Stimulated activated CD8-positive, alpha-beta memory T cell treated with anti-CD3 and anti-CD28 coated beads, Interleukin-4, amount 100 ng/mL, for 4 hours (primary cell): ENCODE results near the gene STRIP2.
"Not testable (repeated sequence)": the region's sequence is repeated elsewhere in the genome, so short reads cannot be mapped to it uniquely, and the experiment has no call there.

Experiments
- DNase-seq, 2 donors: peaks; one replicate each; pipeline ENCODE4 v3.0.0-alpha.2; 2020; ENCODE audit warnings: low read depth in 2 of 2, low spot score in 1 of 2

Gene STRIP2

GRCh38 chr7:129433847-129434674, at the start of gene STRIP2:
Gene STRIP2, plus strand, starts transcription at chr7:129434432. Its CDS starts 41 bp downstream, at chr7:129434473.
- DNase-seq: peak; percentile 81

GRCh38 chr7:129385116-129385515, 49.1 kb upstream of the STRIP2 start:
- DNase-seq: no peak

- DNase-seq: no peak
Measured at GRCh38 chr7:129385598-129385997, 48.6 kb upstream of the STRIP2 start.

- no peak for DNase-seq
Measured at GRCh38 chr7:129386506-129386905, 47.7 kb upstream of the STRIP2 start.

- DNase-seq: no peak
Measured at GRCh38 chr7:129387537-129387936, 46.7 kb upstream of the STRIP2 start.

- no peak for DNase-seq
Measured at GRCh38 chr7:129388333-129389098, 45.7 kb upstream of the STRIP2 start.

- DNase-seq: no peak
Measured at GRCh38 chr7:129389829-129390228, 44.4 kb upstream of the STRIP2 start.

GRCh38 chr7:129390314-129390713, 43.9 kb upstream of the STRIP2 start:
- DNase-seq: no peak

- DNase-seq: no peak
Measured at GRCh38 chr7:129391546-129392171, 42.6 kb upstream of the STRIP2 start.

GRCh38 chr7:129393255-129393654, 41.0 kb upstream of the STRIP2 start:
- DNase-seq: no peak

GRCh38 chr7:129394101-129394500, 40.1 kb upstream of the STRIP2 start:
- no peak for DNase-seq

GRCh38 chr7:129394982-129395914, 39.0 kb upstream of the STRIP2 start:
- DNase-seq: no peak

- DNase-seq: no peak
Measured at GRCh38 chr7:129401228-129401966, 32.8 kb upstream of the STRIP2 start.

- no peak for DNase-seq
Measured at GRCh38 chr7:129401967-129402860, 32.0 kb upstream of the STRIP2 start.

GRCh38 chr7:129405527-129405926, 28.7 kb upstream of the STRIP2 start:
- DNase-seq: no peak

- DNase-seq: not testable (repeated sequence)
Measured at GRCh38 chr7:129410238-129410637, 24.0 kb upstream of the STRIP2 start.

- DNase-seq: no peak
Measured at GRCh38 chr7:129412501-129412900, 21.7 kb upstream of the STRIP2 start.

GRCh38 chr7:129417073-129417472, 17.2 kb upstream of the STRIP2 start:
- no peak for DNase-seq

- DNase-seq: no peak
Measured at GRCh38 chr7:129421717-129422250, 12.4 kb upstream of the STRIP2 start.
